ENCODE results near the gene ATP9A. TPM values are rescaled to one million over a fixed set of nuclear protein-coding genes. Genes with fewer than 3 reads are reported as not detected.
"Not testable (repeated sequence)": the region's sequence is repeated elsewhere in the genome, so short reads cannot be mapped to it uniquely, and the experiment has no call there.

ATP9A gene
- 10 to 100 TPM; 52.5 to 72.8 (median 61.7) TPM for total RNA-seq

DNA sequence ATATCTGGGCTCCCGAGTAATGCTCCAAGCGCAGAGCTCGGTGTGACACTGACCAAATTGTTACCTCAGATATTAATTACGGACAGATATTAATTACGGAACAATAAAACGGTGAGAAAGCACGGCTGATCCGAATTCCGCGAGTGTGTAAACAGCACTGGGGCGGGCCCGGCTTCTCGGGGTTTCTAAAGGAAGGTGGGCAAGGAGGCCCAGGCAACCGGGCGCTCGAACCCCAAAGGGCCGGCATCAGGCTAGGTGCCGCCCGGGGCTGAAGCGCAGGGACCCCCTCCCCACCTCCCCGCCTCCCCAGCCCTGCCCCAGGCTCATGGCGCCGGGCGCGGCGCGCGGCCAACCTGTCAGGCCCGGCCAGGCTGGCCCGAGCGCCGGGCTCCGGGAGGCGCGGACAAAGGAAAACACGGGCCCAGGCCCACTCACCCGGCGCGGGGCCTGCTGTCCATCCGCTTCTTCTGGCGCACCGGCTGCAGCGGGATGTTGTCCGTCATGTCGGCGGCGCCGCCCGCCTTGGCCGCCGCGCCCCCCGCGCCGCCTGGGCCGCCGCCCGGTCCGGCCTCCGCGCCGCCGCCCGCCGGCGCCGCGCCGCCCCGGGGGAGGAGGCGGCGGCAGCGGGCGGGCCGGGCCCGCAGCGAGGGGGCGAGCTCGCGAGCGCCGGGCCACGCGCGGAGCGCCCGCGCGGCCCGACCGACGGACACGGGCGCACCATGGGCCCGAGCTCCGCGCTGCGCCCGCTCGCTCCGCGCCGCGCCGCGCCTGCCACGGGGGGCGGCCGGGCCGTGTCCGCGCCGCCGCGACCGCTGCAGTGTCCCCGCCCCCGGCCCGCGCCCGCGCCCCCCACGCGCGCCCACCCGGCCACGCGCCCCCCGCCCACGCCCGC lies at the start of gene ATP9A:
ATP9A (minus strand) TSS at position 524 of the 892 bp plus-strand sequence; CDS start at position 503, 21 bp downstream.
- DNase-seq: peak; percentile 45 to 48
- Histone ChIP-seq H3K9me3 (no peaks in the 10 kb centered on the region), H3K4me1 (peaks cover 0 to 4% of the 10 kb centered on the region in 2 donors)

DNA sequence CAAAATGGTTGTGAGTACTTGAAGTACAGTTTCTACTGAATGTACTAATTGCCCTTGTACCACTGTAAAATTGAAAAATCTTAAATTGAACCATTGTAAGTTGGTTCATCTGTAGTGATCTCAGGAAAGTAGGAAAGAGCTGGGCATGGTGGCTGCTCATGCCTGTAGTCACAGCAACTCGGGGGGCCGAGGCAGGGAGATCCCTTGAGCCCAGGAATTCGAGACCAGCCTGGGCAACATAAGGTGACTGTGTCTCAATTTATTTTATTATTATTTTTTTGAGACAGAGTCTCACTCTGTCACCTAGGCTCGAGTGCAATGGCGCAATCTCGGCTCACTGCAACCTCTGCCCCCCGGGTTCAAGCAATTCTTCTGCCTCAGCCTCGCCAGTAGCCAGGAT lies 48.7 kb upstream of the ATP9A start:
- H3K36me3 ChIP-seq; H3K4me1 ChIP-seq; DNase-seq; H3K4me3 ChIP-seq (replicated peaks in 1 of 3); intact Hi-C loops (cut with DNase I); H3K27ac ChIP-seq; H3K27me3 ChIP-seq; H3K9me3 ChIP-seq: not testable (repeated sequence)
- 89 to 96% methylated on average over 8 of the region's 8 CpGs for WGBS, 2 donors

More for the DNA sequence above, at the start of gene ATP9A:
- Histone ChIP-seq H3K4me3 (replicated peaks in 1 of 3) (peak within 1 kb of the TSS; percentile 76 to 96 (median 79)), H3K27me3 (no peaks in the 10 kb centered on the region), H3K36me3 (no peaks in the 10 kb centered on the region), H3K27ac (peak within 1 kb of the TSS; percentile 85 to 90 (median 86))
- 1 to 2% methylated on average over 13 to 16 of the region's 131 CpGs for WGBS, 2 donors
- TF ChIP-seq CTCF (IDR thresholded peaks at IDR 0.05): no peak
- TF ChIP-seq POLR2A (IDR thresholded peaks at IDR 0.05): peak in 1 of 2 donors; percentile 55
- intact Hi-C loops (cut with DNase I): no loop called here

DNA sequence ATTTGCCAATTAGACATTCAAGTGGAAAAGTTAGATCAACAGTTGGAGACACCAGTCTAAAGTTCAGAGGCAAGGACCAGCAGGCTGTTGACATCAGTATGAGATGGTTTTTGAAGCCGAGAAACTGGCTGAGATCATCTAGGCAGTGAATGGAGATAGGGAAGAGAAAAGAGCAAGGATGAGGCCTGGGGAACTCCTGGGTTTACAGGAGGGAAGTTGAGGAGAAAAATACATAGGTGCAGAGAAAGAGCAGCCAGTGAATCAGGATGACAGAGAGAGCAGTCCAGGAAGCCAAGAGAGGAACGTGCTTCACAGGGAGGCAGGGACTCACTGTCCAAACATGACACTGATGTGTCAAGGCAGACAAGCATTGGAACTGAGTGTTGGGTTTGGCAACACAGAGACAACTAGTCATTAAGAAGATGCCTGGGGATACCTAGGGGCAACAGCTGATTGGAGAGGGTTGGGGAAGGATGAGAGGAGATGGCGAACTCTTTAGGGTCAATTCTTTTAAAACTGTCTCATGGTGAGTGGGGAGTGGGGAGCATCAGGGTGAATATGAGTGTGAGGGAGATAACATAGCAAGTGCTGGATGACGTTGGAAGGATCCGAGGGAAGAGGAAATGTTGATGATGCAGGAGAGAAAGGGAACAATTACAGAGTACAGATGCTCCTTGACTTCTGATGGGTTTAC lies 47.3 kb upstream of the ATP9A start:
- no peaks in the 10 kb centered on the region for H3K36me3 ChIP-seq
- 66 to 67% methylated on average over 5 of the region's 5 CpGs for WGBS, 2 donors

GRCh38 chr20:51812861-51813260 lies 44.7 kb upstream of the ATP9A start:
- Histone ChIP-seq H3K36me3 (no peaks in the 10 kb centered on the region), H3K27ac (no peak overlapping the region), H3K9me3 (no peaks in the 10 kb centered on the region), H3K27me3 (no peaks in the 10 kb centered on the region), H3K4me1 (peaks cover 0 to 5% of the 10 kb centered on the region in 2 donors), H3K4me3 (replicated peaks in 1 of 3) (no peak overlapping the region)
- no peak for DNase-seq
- 91 to 94% methylated on average over 4 of the region's 4 CpGs for WGBS, 2 donors
- intact Hi-C loops (cut with DNase I): no loop called here
- TF ChIP-seq CTCF (IDR thresholded peaks at IDR 0.05) (no peak), POLR2A (IDR thresholded peaks at IDR 0.05) (no peak)

More for the DNA sequence above, 47.3 kb upstream of the ATP9A start:
- no peak overlapping the region for H3K27ac ChIP-seq
- no peak overlapping the region for H3K4me3 ChIP-seq (replicated peaks in 1 of 3)
- no peak for TF ChIP-seq CTCF (IDR thresholded peaks at IDR 0.05)
- no peak for TF ChIP-seq POLR2A (IDR thresholded peaks at IDR 0.05)
- intact Hi-C loops (cut with DNase I): no loop called here
- H3K27me3 ChIP-seq: no peaks in the 10 kb centered on the region
- no peak for DNase-seq
- peaks cover 0 to 5% of the 10 kb centered on the region in 2 donors for H3K4me1 ChIP-seq
- H3K9me3 ChIP-seq: no peaks in the 10 kb centered on the region

GRCh38 chr20:51811514-51812128 lies 43.4 kb upstream of the ATP9A start:
- no peak for DNase-seq
- intact Hi-C loops (cut with DNase I): no loop called here
- H3K36me3 ChIP-seq: no peaks in the 10 kb centered on the region
- WGBS, 2 donors: 74 to 80% methylated on average over 8 of the region's 8 CpGs
- TF ChIP-seq POLR2A (IDR thresholded peaks at IDR 0.05) (no peak), CTCF (IDR thresholded peaks at IDR 0.05) (no peak)
- H3K4me1 ChIP-seq: peaks cover 0 to 5% of the 10 kb centered on the region in 2 donors
- H3K27me3 ChIP-seq: no peaks in the 10 kb centered on the region
- no peak overlapping the region for H3K4me3 ChIP-seq (replicated peaks in 1 of 3)
- H3K9me3 ChIP-seq: no peaks in the 10 kb centered on the region
- no peak overlapping the region for H3K27ac ChIP-seq
